Activated B cell treated with CpG ODN at 0.5 μM for 24 hours (primary cell): Measurements from ENCODE around the gene KDR. TPM values are rescaled to one million over a fixed set of nuclear protein-coding genes. Genes with fewer than 3 reads are reported as not detected.

Experiments used
- ATAC-seq: fragments of 200-7000 bp; cut with Tn5 transposase; one replicate; pipeline ENCODE4 v1.10.0; 2021; ENCODE audit warnings: low read depth, mild to moderate bottlenecking, moderate library complexity
- CTCF ChIA-PET: fragments of 350-600 bp; sonication (Branson Sonifier 250); formaldehyde crosslinking; loops from one replicate; lab custom pipeline; 2021; ENCODE audit warnings: antibody characterized with exemption; lab: Charles Lee
- POLR2A ChIA-PET: fragments of 350-600 bp; sonication (Branson Sonifier 250); formaldehyde crosslinking; loops from one replicate; lab custom pipeline; 2021; ENCODE audit warnings: antibody characterized with exemption; lab: Charles Lee
- DNase-seq: peaks from one replicate; pipeline ENCODE4 v3.0.0; 2022
- H3K27ac Mint-ChIP-seq: one replicate; pipeline ENCODE4 v1.8.0; 2020; ENCODE audit warnings: mixed read lengths
- H3K27me3 Mint-ChIP-seq: one replicate; pipeline ENCODE4 v1.8.0; 2021; ENCODE audit warnings: mixed read lengths
- H3K36me3 Mint-ChIP-seq: one replicate; pipeline ENCODE4 v1.8.0; 2021; ENCODE audit warnings: low read depth, mixed read lengths
- H3K4me1 Mint-ChIP-seq: one replicate; pipeline ENCODE4 v1.8.0; 2021; ENCODE audit warnings: mixed read lengths
- H3K4me3 Mint-ChIP-seq: one replicate; pipeline ENCODE4 v1.8.0; 2020; ENCODE audit warnings: mild to moderate bottlenecking, mixed read lengths
- H3K9me3 Mint-ChIP-seq: one replicate; pipeline ENCODE4 v1.8.0; 2020; ENCODE audit warnings: mixed read lengths
- intact Hi-C: fragments of 100-400 bp; cut with micrococcal nuclease; formaldehyde crosslinking; loops from one replicate; pipeline ENCODE4 v1.15.1; 2024
- total RNA-seq: library from RNA; stranded (reverse); gene quantifications from 2 replicates; pipeline ENCODE4 v1.2.3, GENCODE V29; 2022
- TF ChIP-seq, protein P1 (sequence below): fragments of 200-600 bp; IDR thresholded peaks from one replicate; pipeline ENCODE4 v1.8.0; 2022; ENCODE audit warnings: antibody characterized with exemption, mild to moderate bottlenecking

KDR gene
- total RNA-seq, 1 donor from 2014 or later: not detected

DNA sequence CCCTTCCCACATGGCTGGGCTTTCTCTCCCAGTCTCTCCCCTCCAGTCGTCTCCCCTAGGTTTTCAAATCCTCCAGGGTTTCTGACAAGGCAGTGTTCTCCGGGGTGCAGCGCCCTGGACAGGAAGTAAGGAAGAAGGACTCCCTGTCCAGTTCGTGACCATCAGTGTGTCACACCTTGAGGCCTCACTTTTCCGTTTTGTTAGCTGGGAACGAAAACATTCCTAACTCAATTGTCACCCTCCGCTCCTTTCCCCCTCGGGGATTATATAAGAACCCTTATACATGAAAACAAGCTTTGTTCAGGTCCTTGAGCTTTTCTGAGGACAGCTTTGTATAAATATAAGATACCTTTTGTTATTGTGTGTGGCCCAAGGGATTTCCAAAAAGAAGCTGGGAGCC lies 92.1 kb downstream of the KDR start:
- H3K4me1 Mint-ChIP-seq: no peaks in the 10 kb centered on the region
- intact Hi-C loops: no loop called here
- no peaks in the 10 kb centered on the region for H3K36me3 Mint-ChIP-seq
- H3K27ac Mint-ChIP-seq: no peak overlapping the region
- CTCF ChIA-PET: no interaction called here
- POLR2A ChIA-PET: no interaction called here
- H3K4me3 Mint-ChIP-seq: no peak overlapping the region
- DNase-seq (no peak), ATAC-seq (no peak)
- H3K9me3 Mint-ChIP-seq: no peaks in the 10 kb centered on the region
- H3K27me3 Mint-ChIP-seq: no peaks in the 10 kb centered on the region
- TF ChIP-seq, protein P1, sequence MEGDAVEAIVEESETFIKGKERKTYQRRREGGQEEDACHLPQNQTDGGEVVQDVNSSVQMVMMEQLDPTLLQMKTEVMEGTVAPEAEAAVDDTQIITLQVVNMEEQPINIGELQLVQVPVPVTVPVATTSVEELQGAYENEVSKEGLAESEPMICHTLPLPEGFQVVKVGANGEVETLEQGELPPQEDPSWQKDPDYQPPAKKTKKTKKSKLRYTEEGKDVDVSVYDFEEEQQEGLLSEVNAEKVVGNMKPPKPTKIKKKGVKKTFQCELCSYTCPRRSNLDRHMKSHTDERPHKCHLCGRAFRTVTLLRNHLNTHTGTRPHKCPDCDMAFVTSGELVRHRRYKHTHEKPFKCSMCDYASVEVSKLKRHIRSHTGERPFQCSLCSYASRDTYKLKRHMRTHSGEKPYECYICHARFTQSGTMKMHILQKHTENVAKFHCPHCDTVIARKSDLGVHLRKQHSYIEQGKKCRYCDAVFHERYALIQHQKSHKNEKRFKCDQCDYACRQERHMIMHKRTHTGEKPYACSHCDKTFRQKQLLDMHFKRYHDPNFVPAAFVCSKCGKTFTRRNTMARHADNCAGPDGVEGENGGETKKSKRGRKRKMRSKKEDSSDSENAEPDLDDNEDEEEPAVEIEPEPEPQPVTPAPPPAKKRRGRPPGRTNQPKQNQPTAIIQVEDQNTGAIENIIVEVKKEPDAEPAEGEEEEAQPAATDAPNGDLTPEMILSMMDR: no peak

DNA sequence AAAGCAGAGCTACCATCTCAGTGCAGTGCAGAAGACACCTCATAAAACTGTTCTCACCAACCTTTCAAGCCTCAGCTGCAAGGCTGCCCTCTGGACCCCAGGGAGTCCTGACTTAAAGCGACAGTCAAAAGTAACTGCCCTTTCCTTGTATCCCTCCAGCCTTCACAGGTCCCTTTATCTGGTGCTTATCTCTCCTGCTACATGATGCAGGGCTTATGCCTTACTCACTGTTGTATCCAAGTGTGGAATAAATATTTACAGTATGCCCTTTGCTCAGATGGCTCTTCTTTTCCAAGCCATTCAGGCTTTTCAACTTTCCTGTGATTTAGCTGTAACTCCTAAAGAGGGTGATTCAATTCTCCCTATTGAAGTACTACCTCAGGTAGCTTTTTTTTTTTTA lies 92.6 kb downstream of the KDR start:
- H3K9me3 Mint-ChIP-seq: no peaks in the 10 kb centered on the region
- no peak for DNase-seq
- intact Hi-C loops: no loop called here

DNA sequence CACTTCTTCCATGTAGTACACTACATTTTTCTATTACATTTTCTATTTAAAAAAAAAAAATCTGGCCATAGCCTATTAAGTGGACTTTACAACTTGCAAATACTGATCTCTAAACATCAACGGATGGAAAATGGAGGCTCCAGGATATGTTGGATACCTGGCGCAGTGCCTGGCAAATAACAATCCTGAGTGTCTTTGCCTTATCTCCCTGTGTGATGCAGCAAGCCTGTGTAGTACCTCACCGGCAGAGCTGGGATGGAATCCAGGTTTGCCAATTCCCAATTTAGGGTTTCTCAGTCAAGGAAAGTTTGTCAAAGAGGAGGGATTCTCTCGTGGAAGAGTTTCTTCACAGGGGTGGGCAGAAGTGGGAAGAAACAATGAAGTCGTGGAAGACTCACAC lies 93.2 kb downstream of the KDR start:
- no peaks in the 10 kb centered on the region for H3K36me3 Mint-ChIP-seq
- TF ChIP-seq, protein P1: no peak
- ChIA-PET CTCF (no interaction called here), POLR2A (no interaction called here)
- no peaks in the 10 kb centered on the region for H3K27me3 Mint-ChIP-seq
- intact Hi-C loops: no loop called here
- DNase-seq: no peak
- H3K4me3 Mint-ChIP-seq: no peak overlapping the region
- ATAC-seq: no peak
- H3K27ac Mint-ChIP-seq: no peak overlapping the region
- H3K9me3 Mint-ChIP-seq: no peaks in the 10 kb centered on the region
- H3K4me1 Mint-ChIP-seq: no peaks in the 10 kb centered on the region

More for the DNA sequence above, 92.6 kb downstream of the KDR start:
- Mint-ChIP-seq H3K27ac (no peak overlapping the region), H3K4me3 (no peak overlapping the region), H3K4me1 (no peaks in the 10 kb centered on the region), H3K27me3 (no peaks in the 10 kb centered on the region), H3K36me3 (no peaks in the 10 kb centered on the region)
- CTCF ChIA-PET: no interaction called here
- POLR2A ChIA-PET: no interaction called here
- no peak for ATAC-seq
- TF ChIP-seq, protein P1: no peak

DNA sequence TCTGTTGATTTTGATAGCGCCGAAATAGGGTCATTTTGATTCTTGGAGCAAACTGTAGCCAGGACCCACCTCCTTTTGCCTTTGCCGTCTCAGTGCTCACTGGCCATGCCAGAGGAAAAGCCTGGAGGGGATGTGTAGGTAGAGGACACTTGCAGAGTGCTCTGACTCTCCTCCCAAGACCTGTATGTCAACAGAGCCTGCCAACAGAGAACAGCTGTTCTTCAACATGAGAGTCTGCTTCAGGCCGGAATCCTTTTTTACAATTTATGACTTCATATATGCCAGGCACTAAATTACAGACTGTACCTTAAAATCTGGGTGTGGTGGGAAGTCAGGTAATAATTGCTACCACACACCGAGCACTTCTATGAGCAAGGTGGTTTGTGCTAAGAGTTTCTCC lies 94.2 kb downstream of the KDR start:
- TF ChIP-seq, protein P1: no peak
- H3K36me3 Mint-ChIP-seq: no peaks in the 10 kb centered on the region
- no peaks in the 10 kb centered on the region for H3K27me3 Mint-ChIP-seq
- no peak for DNase-seq
- H3K4me1 Mint-ChIP-seq: no peaks in the 10 kb centered on the region
- H3K27ac Mint-ChIP-seq: no peak overlapping the region
- POLR2A ChIA-PET: no interaction called here
- no peak overlapping the region for H3K4me3 Mint-ChIP-seq
- no peak for ATAC-seq
- no peaks in the 10 kb centered on the region for H3K9me3 Mint-ChIP-seq
- CTCF ChIA-PET: no interaction called here
- intact Hi-C loops: no loop called here

DNA sequence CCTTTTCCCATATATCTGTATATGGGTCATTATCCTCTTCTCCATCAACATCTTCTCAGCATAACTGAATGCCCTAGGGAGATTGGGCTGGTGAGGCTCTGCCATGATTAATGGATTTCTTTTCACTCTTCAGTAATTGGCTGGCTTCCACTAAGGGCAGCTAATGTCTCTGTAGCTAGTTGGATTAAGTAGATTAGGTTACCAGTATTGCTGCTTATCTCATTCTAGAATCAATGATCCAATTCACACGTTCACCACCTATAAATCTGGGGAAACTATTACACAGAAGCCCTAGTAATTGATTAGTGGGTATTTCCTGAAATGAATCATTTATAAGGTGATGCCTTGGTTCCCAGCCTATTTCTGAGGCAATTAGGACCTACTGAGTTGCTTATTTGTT lies 94.8 kb downstream of the KDR start:
- no peak overlapping the region for H3K27ac Mint-ChIP-seq
- TF ChIP-seq, protein P1: no peak
- H3K4me3 Mint-ChIP-seq: no peak overlapping the region
- no peaks in the 10 kb centered on the region for H3K27me3 Mint-ChIP-seq
- intact Hi-C loops: no loop called here
- H3K4me1 Mint-ChIP-seq: no peaks in the 10 kb centered on the region
- H3K9me3 Mint-ChIP-seq: no peaks in the 10 kb centered on the region
- ChIA-PET POLR2A (no interaction called here), CTCF (no interaction called here)
- DNase-seq (no peak), ATAC-seq (no peak)
- H3K36me3 Mint-ChIP-seq: no peaks in the 10 kb centered on the region
